Measurements from ENCODE around the gene RWDD3. TPM values are rescaled to one million over a fixed set of nuclear protein-coding genes. Genes with fewer than 3 reads are reported as not detected.
A peak's percentile ranks its signal among the peaks of the same experiment; 100 is the strongest.

Gene RWDD3, protein sequence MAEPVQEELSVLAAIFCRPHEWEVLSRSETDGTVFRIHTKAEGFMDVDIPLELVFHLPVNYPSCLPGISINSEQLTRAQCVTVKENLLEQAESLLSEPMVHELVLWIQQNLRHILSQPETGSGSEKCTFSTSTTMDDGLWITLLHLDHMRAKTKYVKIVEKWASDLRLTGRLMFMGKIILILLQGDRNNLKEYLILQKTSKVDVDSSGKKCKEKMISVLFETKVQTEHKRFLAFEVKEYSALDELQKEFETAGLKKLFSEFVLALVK
- total RNA-seq (2021) (11.3 and 13.3 TPM in 2 replicates), Bru-seq, nascent RNA (percentile 73 among the genes with signal in this experiment), BruChase-seq, experiment 1, labeled RNA remaining after a 2-hour chase (percentile 89 among the genes with signal in this experiment), BruChase-seq, experiment 2, labeled RNA remaining after a 6-hour chase (percentile 83 among the genes with signal in this experiment)
- long read RNA-seq, transcript RWDD3-202 (4 exons, 1,235 nt) = major isoform, 6 of 22 reads
- long read RNA-seq, partial matches to known transcripts = 1 of 22 reads
- long read RNA-seq, other reads (novel, unspliced or antisense) = 9 of 22 reads

DNA sequence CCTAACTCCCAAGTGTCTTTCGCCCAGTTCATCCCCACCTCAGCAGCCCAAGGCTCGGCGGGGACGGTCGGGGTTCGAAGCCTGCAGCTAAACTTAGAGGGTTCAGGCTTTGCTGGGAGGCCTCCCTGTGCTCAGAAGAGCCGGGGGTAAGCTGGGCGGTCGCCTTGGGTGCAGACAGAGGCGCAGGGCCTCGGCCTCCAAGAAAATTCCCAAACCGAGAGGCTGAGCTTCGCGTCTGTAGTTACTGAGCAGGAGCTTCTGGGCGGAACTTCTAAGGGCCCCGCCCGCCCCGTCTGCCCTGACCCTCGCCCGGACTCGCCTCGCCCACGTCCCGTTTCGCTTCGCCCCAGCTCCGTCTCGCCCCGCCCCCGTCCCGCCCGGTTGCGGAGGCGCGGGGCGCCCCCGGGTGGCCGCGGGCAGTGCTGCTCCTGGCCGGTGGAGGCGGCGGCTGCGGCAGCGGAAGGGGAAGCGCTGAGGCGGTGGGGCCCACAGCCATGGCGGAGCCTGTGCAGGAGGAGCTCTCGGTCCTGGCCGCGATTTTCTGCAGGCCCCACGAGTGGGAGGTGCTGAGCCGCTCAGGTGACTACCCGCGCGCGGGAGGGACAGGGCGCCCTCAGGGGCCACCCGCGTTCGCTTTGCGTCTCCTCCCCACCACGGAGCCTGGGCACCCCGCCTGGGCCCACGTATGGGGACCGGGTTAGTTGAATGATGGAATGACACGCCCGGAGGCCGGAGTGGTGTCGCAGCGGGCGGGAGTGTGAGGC is at the start of gene RWDD3:
Gene RWDD3, plus strand, starts transcription at position 474 of the 764 bp plus-strand sequence. Its CDS starts 21 bp downstream, at position 495.
- TF ChIP-seq, protein P1, sequence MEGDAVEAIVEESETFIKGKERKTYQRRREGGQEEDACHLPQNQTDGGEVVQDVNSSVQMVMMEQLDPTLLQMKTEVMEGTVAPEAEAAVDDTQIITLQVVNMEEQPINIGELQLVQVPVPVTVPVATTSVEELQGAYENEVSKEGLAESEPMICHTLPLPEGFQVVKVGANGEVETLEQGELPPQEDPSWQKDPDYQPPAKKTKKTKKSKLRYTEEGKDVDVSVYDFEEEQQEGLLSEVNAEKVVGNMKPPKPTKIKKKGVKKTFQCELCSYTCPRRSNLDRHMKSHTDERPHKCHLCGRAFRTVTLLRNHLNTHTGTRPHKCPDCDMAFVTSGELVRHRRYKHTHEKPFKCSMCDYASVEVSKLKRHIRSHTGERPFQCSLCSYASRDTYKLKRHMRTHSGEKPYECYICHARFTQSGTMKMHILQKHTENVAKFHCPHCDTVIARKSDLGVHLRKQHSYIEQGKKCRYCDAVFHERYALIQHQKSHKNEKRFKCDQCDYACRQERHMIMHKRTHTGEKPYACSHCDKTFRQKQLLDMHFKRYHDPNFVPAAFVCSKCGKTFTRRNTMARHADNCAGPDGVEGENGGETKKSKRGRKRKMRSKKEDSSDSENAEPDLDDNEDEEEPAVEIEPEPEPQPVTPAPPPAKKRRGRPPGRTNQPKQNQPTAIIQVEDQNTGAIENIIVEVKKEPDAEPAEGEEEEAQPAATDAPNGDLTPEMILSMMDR (conservative IDR thresholded peaks at IDR 0.05) = peak; percentile 88
- no peak for TF ChIP-seq EZH2 (IDR thresholded peaks at IDR 0.05; ENCODE audit: low read depth)
- 0 out of 2 replicates have a peak within 1 kb of the TSS, but pooled peaks have one; percentile 8 for H3K27ac ChIP-seq
- peak within 1 kb of the TSS; percentile 89 for H3K4me2 ChIP-seq
- BruUV-seq (replicated peaks) = no TSS peak
- CTCF ChIA-PET = interaction anchor here (0.6 to 2.1 kb wide), 29 partner anchors 11 to 1705 kb away, joined by 3 to 22 read pairs (median 5); partner anchors contain the start of genes ALG14 and TLCD4
- intact Hi-C loops (cut with micrococcal nuclease; ENCODE audit: unreplicated experiment) = loop anchor here (1.0 to 5.0 kb wide), 7 partner anchors 117 to 720 kb away; partner anchors contain the start of genes ALG14, CNN3, SLC44A3 and TLCD4
- H3K9me2 ChIP-seq (ENCODE audit: insufficient read depth) = no peaks in the 10 kb centered on the region; the same call in 1 of the 2 replicates
- no peaks in the 10 kb centered on the region; the same call in 1 of the 2 replicates for H3F3A ChIP-seq (ENCODE audit: insufficient read depth, low read depth)
- peaks cover 23% of the 10 kb centered on the region for H3K36me3 ChIP-seq (ENCODE audit: low read depth)
- no peaks in the 10 kb centered on the region for H3K27me3 ChIP-seq (ENCODE audit: insufficient read depth, low read depth)
- peak; percentile 79 to 94 for DNase-seq
- peak within 1 kb of the TSS; percentile 94 for H3K4me3 ChIP-seq
- no peaks in the 10 kb centered on the region for H3K9me3 ChIP-seq (ENCODE audit: insufficient read depth, low read depth)
- H4K20me1 ChIP-seq (ENCODE audit: insufficient read depth) = no peaks in the 10 kb centered on the region
- peak within 1 kb of the TSS; percentile 99 for H2AFZ ChIP-seq
- H3K79me2 ChIP-seq (ENCODE audit: low read depth) = peaks cover 44% of the 10 kb centered on the region
- peaks cover 8% of the 10 kb centered on the region; the same call in 1 of the 2 replicates for H3K4me1 ChIP-seq (replicated peaks; ENCODE audit: insufficient read depth)
- POLR2A ChIA-PET (ENCODE audit: unreplicated experiment) = interaction anchor here (0.5 to 1.3 kb wide), 10 partner anchors 12 to 1595 kb away, joined by 3 to 17 read pairs (median 4); partner anchors contain the start of genes ALG14 and F3

DNA sequence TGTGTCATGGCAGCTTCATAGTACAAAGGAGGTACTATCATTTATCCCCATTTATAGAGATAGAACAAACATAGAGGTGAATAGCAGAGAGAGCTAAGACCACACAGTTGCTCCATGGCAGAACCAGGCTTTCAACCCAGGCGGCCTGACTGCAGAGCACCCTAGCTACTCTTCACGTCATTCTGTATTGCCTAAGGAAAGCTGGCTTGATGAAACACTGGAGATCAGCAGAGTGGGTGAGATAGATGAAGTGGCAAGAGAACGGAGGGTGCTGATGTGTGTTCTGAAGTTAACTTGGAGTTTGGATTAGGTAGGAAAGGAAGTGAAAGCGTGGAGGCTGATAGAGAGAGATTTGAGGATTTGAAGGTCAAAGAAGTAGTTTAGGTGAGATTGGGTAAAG is 47.9 kb upstream of the RWDD3 start:
- no peaks in the 10 kb centered on the region for H3K9me3 ChIP-seq (ENCODE audit: insufficient read depth, low read depth)
- no peaks in the 10 kb centered on the region for H3K79me2 ChIP-seq (ENCODE audit: low read depth)
- ChIA-PET POLR2A (ENCODE audit: unreplicated experiment) (interaction anchor here (0.6 kb wide), 1 partner anchor 676 kb away, joined by 3 read pairs; no protein-coding TSS in a partner anchor), CTCF (no interaction called here)
- H3F3A ChIP-seq (ENCODE audit: insufficient read depth, low read depth) = no peaks in the 10 kb centered on the region
- no peak for DNase-seq
- H4K20me1 ChIP-seq (ENCODE audit: insufficient read depth) = no peaks in the 10 kb centered on the region; the same call in 1 of the 2 replicates
- TF ChIP-seq, protein P1 (conservative IDR thresholded peaks at IDR 0.05) = no peak
- no peak for TF ChIP-seq EZH2 (IDR thresholded peaks at IDR 0.05; ENCODE audit: low read depth)
- H2AFZ ChIP-seq = no peak overlapping the region
- no peaks in the 10 kb centered on the region for H3K27me3 ChIP-seq (ENCODE audit: insufficient read depth, low read depth)
- H3K4me3 ChIP-seq = no peak overlapping the region
- peaks cover 5% of the 10 kb centered on the region; the same call in 1 of the 2 replicates for H3K9me2 ChIP-seq (ENCODE audit: insufficient read depth)
- H3K27ac ChIP-seq = no peak overlapping the region
- H3K36me3 ChIP-seq (ENCODE audit: low read depth) = no peaks in the 10 kb centered on the region
- no peak overlapping the region for H3K4me2 ChIP-seq
- intact Hi-C loops (cut with micrococcal nuclease; ENCODE audit: unreplicated experiment) = no loop called here
- H3K4me1 ChIP-seq (replicated peaks; ENCODE audit: insufficient read depth) = no peaks in the 10 kb centered on the region
- no TSS peak for BruUV-seq (replicated peaks)

DNA sequence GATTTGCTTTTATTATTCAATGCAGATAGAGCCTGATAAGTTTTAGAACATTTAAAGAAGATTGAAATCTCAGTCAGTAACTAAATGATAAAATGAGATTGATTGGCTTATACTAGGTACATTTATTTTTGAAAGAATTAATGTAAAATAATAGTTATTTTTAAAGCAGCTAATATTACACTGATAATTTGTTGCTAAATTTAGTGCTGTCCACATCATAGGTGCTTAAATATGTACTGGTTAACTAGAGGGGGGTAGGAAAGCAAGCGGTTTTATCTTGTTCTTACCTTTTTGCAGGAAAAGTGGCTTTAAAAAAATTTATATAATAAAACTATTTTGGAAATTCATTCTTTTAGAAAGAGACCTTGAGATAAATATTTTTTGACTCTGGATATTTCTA is 40.4 kb upstream of the RWDD3 start:
- H3K4me1 ChIP-seq (replicated peaks; ENCODE audit: insufficient read depth) = no peaks in the 10 kb centered on the region
- no peaks in the 10 kb centered on the region for H3K79me2 ChIP-seq (ENCODE audit: low read depth)
- TF ChIP-seq, protein P1 (conservative IDR thresholded peaks at IDR 0.05) = no peak
- TF ChIP-seq EZH2 (IDR thresholded peaks at IDR 0.05; ENCODE audit: low read depth) = no peak
- no peaks in the 10 kb centered on the region for H3K36me3 ChIP-seq (ENCODE audit: low read depth)
- no peaks in the 10 kb centered on the region for H3K27me3 ChIP-seq (ENCODE audit: insufficient read depth, low read depth)
- CTCF ChIA-PET = no interaction called here
- no peaks in the 10 kb centered on the region for H3K9me2 ChIP-seq (ENCODE audit: insufficient read depth)
- H3K27ac ChIP-seq = no peak overlapping the region
- H4K20me1 ChIP-seq (ENCODE audit: insufficient read depth) = no peaks in the 10 kb centered on the region
- POLR2A ChIA-PET (ENCODE audit: unreplicated experiment) = no interaction called here
- no peak overlapping the region for H3K4me2 ChIP-seq
- intact Hi-C loops (cut with micrococcal nuclease; ENCODE audit: unreplicated experiment) = no loop called here
- H2AFZ ChIP-seq = no peak overlapping the region
- H3K4me3 ChIP-seq = no peak overlapping the region
- no peak for DNase-seq
- H3F3A ChIP-seq (ENCODE audit: insufficient read depth, low read depth) = no peaks in the 10 kb centered on the region
- BruUV-seq (replicated peaks) = no TSS peak
- H3K9me3 ChIP-seq (ENCODE audit: insufficient read depth, low read depth) = no peaks in the 10 kb centered on the region
